ENCODE measurements around the gene NHSL1.

The NHSL1 gene

DNA sequence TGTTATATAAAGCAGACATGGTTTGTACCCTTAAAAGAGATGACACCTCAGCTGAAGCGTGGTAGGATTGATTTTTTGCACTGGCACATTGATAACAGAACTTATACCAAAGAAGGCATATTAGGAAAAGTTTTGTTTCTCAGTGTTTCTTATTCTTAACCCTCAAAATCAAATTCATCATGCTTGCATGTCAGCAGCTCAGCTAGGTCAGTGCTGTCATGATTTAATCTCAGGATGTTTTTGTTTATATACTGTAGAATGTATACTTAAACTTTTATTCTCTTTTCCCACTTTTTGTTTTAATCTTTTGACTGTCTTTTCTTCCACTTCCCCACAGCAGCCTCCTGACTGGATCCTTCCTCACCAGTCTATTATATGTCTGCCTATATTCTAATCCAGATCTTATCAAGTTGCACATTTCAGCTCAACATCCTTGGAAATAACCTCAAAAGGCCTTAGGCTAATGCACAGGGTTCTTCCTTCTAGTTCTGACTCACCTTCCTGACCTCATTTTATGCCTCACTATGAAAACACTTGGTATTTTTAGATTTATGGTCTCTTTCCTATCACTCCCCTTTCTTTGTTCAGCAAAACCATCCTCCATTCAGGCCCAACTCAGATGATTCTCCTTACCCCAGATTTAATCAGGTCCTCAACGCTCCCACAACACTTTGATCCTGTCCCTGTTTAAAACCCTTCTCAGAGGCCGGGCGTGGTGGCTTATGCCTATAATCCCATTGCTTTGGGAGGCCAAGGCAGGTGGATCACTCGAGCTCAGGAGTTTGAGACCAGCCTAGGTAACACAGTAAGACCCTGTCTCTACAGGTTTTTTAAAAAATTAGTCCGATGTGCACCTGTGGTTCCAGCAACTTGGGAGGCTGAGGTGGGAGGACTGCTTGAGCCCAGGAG, 88.1 kb downstream of the NHSL1 start:
- Histone ChIP-seq H3K9me3 (no peaks in the 10 kb centered on the region), H3K4me3 (ENCODE audit: low read depth in 1 of 2, low read length in 1 of 2) (no peak overlapping the region), H3K4me1 (ENCODE audit: control insufficient read depth in 1 of 2, insufficient read depth in 1 of 2, low read depth in 1 of 2, low read length in 1 of 2) (peaks cover 22 to 23% of the 10 kb centered on the region in 2 experiments), H3K27me3 (no peaks in the 10 kb centered on the region), H3K36me3 (peaks cover 96% of the 10 kb centered on the region), H3K27ac (peak overlapping the region; percentile 39)
- TF ChIP-seq, protein P1, sequence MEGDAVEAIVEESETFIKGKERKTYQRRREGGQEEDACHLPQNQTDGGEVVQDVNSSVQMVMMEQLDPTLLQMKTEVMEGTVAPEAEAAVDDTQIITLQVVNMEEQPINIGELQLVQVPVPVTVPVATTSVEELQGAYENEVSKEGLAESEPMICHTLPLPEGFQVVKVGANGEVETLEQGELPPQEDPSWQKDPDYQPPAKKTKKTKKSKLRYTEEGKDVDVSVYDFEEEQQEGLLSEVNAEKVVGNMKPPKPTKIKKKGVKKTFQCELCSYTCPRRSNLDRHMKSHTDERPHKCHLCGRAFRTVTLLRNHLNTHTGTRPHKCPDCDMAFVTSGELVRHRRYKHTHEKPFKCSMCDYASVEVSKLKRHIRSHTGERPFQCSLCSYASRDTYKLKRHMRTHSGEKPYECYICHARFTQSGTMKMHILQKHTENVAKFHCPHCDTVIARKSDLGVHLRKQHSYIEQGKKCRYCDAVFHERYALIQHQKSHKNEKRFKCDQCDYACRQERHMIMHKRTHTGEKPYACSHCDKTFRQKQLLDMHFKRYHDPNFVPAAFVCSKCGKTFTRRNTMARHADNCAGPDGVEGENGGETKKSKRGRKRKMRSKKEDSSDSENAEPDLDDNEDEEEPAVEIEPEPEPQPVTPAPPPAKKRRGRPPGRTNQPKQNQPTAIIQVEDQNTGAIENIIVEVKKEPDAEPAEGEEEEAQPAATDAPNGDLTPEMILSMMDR (IDR thresholded peaks at IDR 0.05) = no peak

DNA sequence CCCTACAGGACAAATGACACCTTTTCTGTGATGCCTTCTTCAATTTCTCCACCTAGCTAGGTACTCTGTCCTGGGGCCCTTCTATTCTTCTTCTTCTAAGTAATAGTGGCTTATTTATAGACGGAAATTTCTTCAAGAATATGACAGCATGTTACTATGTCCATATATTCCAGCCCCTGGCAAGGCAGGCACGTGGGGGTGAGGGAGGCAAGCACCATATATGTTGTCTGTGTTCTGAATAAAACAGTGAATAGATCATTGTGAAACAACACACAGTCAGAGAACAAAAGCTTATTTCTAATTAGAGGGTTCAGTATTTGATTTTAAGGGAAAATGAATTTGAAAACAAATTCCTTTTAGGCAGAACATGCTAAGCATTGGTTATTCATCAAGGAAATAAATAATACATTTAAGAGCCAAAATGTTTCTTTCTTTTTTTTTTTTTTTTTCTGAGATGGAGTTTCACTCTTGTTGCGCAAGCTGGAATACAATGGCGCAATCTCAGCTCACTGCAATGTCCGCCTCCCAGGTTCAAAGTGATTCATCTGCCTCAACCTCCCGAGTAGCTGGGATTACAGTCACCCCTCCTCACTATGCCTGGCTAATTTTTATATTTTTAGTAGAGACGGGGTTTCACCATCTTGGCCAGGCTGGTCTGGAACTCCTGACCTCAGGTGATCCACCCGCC, 89.1 kb downstream of the NHSL1 start:
- Histone ChIP-seq H3K27ac (peak overlapping the region; percentile 65), H3K27me3 (no peaks in the 10 kb centered on the region), H3K36me3 (peaks cover 96% of the 10 kb centered on the region), H3K9me3 (no peaks in the 10 kb centered on the region), H3K4me1 (ENCODE audit: control insufficient read depth in 1 of 2, insufficient read depth in 1 of 2, low read depth in 1 of 2, low read length in 1 of 2) (peaks cover 32 to 33% of the 10 kb centered on the region in 2 experiments), H3K4me3 (ENCODE audit: low read depth in 1 of 2, low read length in 1 of 2) (no peak overlapping the region)
- TF ChIP-seq, protein P1 (IDR thresholded peaks at IDR 0.05) = no peak

DNA sequence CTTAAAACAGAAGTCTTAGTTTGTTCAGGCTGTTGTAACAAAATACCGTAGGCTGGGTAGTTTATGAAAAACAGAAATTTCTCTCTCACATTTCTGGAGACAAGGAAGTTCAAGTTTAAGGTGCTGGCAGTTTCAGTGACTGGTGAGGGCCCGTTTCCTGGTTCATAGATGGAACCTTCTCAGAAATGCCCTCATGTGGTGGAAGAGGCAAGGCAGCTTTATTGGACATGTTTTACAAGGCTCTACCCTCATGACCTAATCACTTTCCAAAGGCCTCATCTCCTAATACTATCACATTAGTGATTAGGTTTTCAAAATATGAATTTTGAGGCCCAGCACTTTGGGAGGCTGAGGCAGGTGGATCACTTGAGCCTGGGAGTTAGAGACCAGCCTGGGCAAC, 92.9 kb downstream of the NHSL1 start:
- H3K9me3 ChIP-seq = no peaks in the 10 kb centered on the region
- H3K4me1 ChIP-seq (ENCODE audit: control insufficient read depth in 1 of 2, insufficient read depth in 1 of 2, low read depth in 1 of 2, low read length in 1 of 2) = peaks cover 44 to 47% of the 10 kb centered on the region in 2 experiments

DNA sequence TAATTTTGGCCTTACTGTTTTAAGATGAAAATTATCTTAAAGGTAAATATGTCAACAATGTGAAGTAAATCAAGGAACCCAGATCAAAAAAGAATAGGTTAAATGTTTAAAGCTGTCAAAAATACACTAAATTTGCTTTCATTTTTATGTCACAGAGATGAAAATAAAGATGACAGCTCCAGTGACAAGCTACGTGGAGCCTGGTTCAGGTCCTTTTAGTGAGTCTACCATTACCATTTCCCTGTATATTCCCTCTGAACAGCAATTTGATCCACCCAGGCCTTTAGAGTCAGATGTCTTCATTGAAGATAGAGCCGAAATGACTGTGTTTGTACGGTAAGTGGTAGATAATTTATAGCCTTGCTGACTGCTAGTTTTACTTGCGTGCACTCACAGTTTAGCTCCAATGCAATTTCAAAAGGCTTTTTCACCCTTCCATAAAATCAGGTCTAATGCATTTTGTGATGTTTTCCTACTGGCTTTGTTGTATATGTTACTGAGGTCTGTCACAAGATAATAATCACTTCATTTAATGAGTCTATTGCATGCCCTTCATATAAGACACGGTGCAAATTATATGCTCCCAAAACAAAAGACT, 93.4 kb downstream of the NHSL1 start:
- Histone ChIP-seq H3K4me1 (ENCODE audit: control insufficient read depth in 1 of 2, insufficient read depth in 1 of 2, low read depth in 1 of 2, low read length in 1 of 2) (peaks cover 40 to 42% of the 10 kb centered on the region in 2 experiments), H3K4me3 (ENCODE audit: low read depth in 1 of 2, low read length in 1 of 2) (peak overlapping the region in 1 of 2 experiments; percentile 80), H3K27ac (no peak overlapping the region), H3K36me3 (peaks cover 54% of the 10 kb centered on the region), H3K9me3 (no peaks in the 10 kb centered on the region), H3K27me3 (peaks cover 8% of the 10 kb centered on the region)
- TF ChIP-seq, protein P1 (IDR thresholded peaks at IDR 0.05) = no peak

More for the DNA sequence above, 92.9 kb downstream of the NHSL1 start:
- Histone ChIP-seq H3K36me3 (peaks cover 59% of the 10 kb centered on the region), H3K27ac (no peak overlapping the region), H3K27me3 (peaks cover 8% of the 10 kb centered on the region), H3K4me3 (ENCODE audit: low read depth in 1 of 2, low read length in 1 of 2) (no peak overlapping the region)
- TF ChIP-seq, protein P1 (IDR thresholded peaks at IDR 0.05) = no peak

DNA sequence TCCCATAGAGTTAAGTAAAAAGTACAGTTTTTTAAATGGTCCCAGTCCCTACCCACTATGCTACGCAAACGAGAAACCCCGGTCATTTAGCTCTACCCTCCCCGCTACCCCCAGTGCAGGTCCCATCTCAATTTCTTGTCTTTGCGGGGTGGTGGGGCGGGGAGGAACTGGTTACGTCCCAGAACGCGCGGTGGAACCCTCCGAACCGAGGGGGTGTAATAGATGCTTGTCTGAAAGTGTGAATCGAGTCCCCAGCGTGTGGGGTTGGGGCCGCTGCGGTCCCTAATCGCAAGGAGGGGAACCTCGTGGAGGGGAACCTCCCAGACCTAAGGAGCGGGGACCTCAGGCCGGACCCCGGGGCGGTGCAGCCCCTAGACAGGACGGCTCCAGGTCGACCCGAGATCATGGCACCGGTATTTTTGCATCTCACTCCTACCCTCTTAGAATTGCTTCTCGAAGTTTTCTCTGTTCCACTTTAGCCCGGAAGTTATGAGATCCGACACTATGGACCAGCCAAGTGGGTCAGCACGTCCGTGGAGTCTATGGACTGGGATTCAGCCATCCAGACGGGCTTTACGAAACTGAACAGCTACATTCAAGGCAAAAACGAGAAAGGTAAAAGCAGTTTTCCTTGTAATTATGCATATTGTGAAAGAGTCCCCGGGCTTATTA, 94.5 kb downstream of the NHSL1 start:
- peaks cover 47% of the 10 kb centered on the region for H3K36me3 ChIP-seq
- H3K4me3 ChIP-seq (ENCODE audit: low read depth in 1 of 2, low read length in 1 of 2) = peak overlapping the region; percentile 80 to 93
- TF ChIP-seq, protein P1 (IDR thresholded peaks at IDR 0.05) = no peak
- no peaks in the 10 kb centered on the region for H3K9me3 ChIP-seq
- H3K27me3 ChIP-seq = peaks cover 8% of the 10 kb centered on the region
- H3K27ac ChIP-seq = peak overlapping the region; percentile 89
- peaks cover 29 to 31% of the 10 kb centered on the region in 2 experiments for H3K4me1 ChIP-seq (ENCODE audit: control insufficient read depth in 1 of 2, insufficient read depth in 1 of 2, low read depth in 1 of 2, low read length in 1 of 2)
